ENCODE data around the gene ACE2. TPM values are rescaled to one million over a fixed set of nuclear protein-coding genes. Genes with fewer than 3 reads are reported as not detected.

The ACE2 gene
- polyA plus RNA-seq, 1 donor from 2014 or later = 0.64 TPM

- Histone ChIP-seq H3K9ac (ENCODE audit: low read length) (no peak overlapping the region), H3K4me2 (ENCODE audit: low read length) (no peak overlapping the region), H3K9me3 (ENCODE audit: low read length) (no peaks in the 10 kb centered on the region), H3K27ac (ENCODE audit: low read length) (no peak overlapping the region), H3K9me2 (ENCODE audit: insufficient read depth, low read length) (no peaks in the 10 kb centered on the region), H3K36me3 (ENCODE audit: insufficient read depth, low read length) (no peaks in the 10 kb centered on the region), H4K20me1 (ENCODE audit: insufficient read depth) (no peaks in the 10 kb centered on the region), H2AFZ (ENCODE audit: low read depth, low read length) (no peak overlapping the region), H3K27me3 (ENCODE audit: insufficient read depth, low read depth, low read length) (no peaks in the 10 kb centered on the region), H3K4me3 (ENCODE audit: low read length) (no peak overlapping the region), H3K79me2 (replicated peaks; ENCODE audit: insufficient read depth, low read length) (no peaks in the 10 kb centered on the region), H3F3A (ENCODE audit: insufficient read depth, low read length, poor library complexity, severe bottlenecking) (no peaks in the 10 kb centered on the region)
- no peak for TF ChIP-seq EP300 (conservative IDR thresholded peaks at IDR 0.05; ENCODE audit: poor library complexity, severe bottlenecking)
- no peak for TF ChIP-seq MXI1 (conservative IDR thresholded peaks at IDR 0.05; ENCODE audit: poor library complexity, severe bottlenecking)
- TF ChIP-seq CTCF (IDR thresholded peaks at IDR 0.05; ENCODE audit: poor library complexity, severe bottlenecking) = no peak
- TF ChIP-seq REST (IDR thresholded peaks at IDR 0.05; ENCODE audit: borderline replicate concordance) = no peak
- TF ChIP-seq SMC3 (conservative IDR thresholded peaks at IDR 0.05; ENCODE audit: poor library complexity) = no peak
- no peak for TF ChIP-seq EZH2 (IDR thresholded peaks at IDR 0.05; ENCODE audit: borderline replicate concordance, insufficient read depth, low read length, poor library complexity, severe bottlenecking)
- no peak for TF ChIP-seq RAD21 (conservative IDR thresholded peaks at IDR 0.05)
- no peak for TF ChIP-seq TAF1 (IDR thresholded peaks at IDR 0.05; ENCODE audit: low read depth)
- no peak for TF ChIP-seq POLR2AphosphoS5 (IDR thresholded peaks at IDR 0.05)
Observed at GRCh38 chrX:15631637-15632036, 30.9 kb upstream of the ACE2 start.

GRCh38 chrX:15623054-15623453, 22.3 kb upstream of the ACE2 start:
- Histone ChIP-seq H3K36me3 (ENCODE audit: insufficient read depth, low read length) (no peaks in the 10 kb centered on the region), H4K20me1 (ENCODE audit: insufficient read depth) (no peaks in the 10 kb centered on the region), H2AFZ (ENCODE audit: low read depth, low read length) (no peak overlapping the region), H3K4me3 (ENCODE audit: low read length) (no peak overlapping the region), H3K9me3 (ENCODE audit: low read length) (no peaks in the 10 kb centered on the region), H3K79me2 (replicated peaks; ENCODE audit: insufficient read depth, low read length) (no peaks in the 10 kb centered on the region), H3K9ac (ENCODE audit: low read length) (no peak overlapping the region), H3K4me2 (ENCODE audit: low read length) (no peak overlapping the region), H3F3A (ENCODE audit: insufficient read depth, low read length, poor library complexity, severe bottlenecking) (no peaks in the 10 kb centered on the region), H3K27ac (ENCODE audit: low read length) (no peak overlapping the region), H3K27me3 (ENCODE audit: insufficient read depth, low read depth, low read length) (no peaks in the 10 kb centered on the region), H3K9me2 (ENCODE audit: insufficient read depth, low read length) (no peaks in the 10 kb centered on the region)
- TF ChIP-seq RAD21 (conservative IDR thresholded peaks at IDR 0.05) (no peak), CTCF (IDR thresholded peaks at IDR 0.05; ENCODE audit: poor library complexity, severe bottlenecking) (no peak), REST (IDR thresholded peaks at IDR 0.05; ENCODE audit: borderline replicate concordance) (no peak), TAF1 (IDR thresholded peaks at IDR 0.05; ENCODE audit: low read depth) (no peak), MXI1 (conservative IDR thresholded peaks at IDR 0.05; ENCODE audit: poor library complexity, severe bottlenecking) (no peak), SMC3 (conservative IDR thresholded peaks at IDR 0.05; ENCODE audit: poor library complexity) (no peak), EP300 (conservative IDR thresholded peaks at IDR 0.05; ENCODE audit: poor library complexity, severe bottlenecking) (no peak), POLR2AphosphoS5 (IDR thresholded peaks at IDR 0.05) (no peak), EZH2 (IDR thresholded peaks at IDR 0.05; ENCODE audit: borderline replicate concordance, insufficient read depth, low read length, poor library complexity, severe bottlenecking) (no peak)

All from neural cell (in vitro differentiated cells).